Activated naive CD8-positive, alpha-beta T cell treated with anti-CD3 and anti-CD28 coated beads, Interleukin-2, amount 50 U/mL, for 24 hours (primary cell): ENCODE measurements around the gene STK35.

Experiments
- ATAC-seq: fragments of 150-1000 bp; cut with Tn5 transposase; one replicate; pipeline ENCODE4 v1.10.0; 2021
- DNase-seq: peaks from one replicate; pipeline ENCODE4 v3.0.0; 2021
- H3K27ac Mint-ChIP-seq: one replicate; pipeline ENCODE4 v1.8.0; 2021; ENCODE audit warnings: mild to moderate bottlenecking, mixed read lengths
- H3K27me3 Mint-ChIP-seq: one replicate; pipeline ENCODE4 v1.8.0; 2021; ENCODE audit warnings: mixed read lengths
- H3K36me3 Mint-ChIP-seq: one replicate; pipeline ENCODE4 v1.8.0; 2021; ENCODE audit warnings: low read depth, mixed read lengths
- H3K4me1 Mint-ChIP-seq: one replicate; pipeline ENCODE4 v1.8.0; 2021; ENCODE audit warnings: mixed read lengths
- H3K4me3 Mint-ChIP-seq: one replicate; pipeline ENCODE4 v1.8.0; 2021; ENCODE audit warnings: mild to moderate bottlenecking, moderate library complexity, mixed read lengths
- H3K9me3 Mint-ChIP-seq: one replicate; pipeline ENCODE4 v1.8.0; 2021; ENCODE audit warnings: mixed read lengths

Gene STK35

GRCh38 chr20:2116170-2116940 lies 14.7 kb downstream of the STK35 start:
- Mint-ChIP-seq H3K9me3 (no peaks in the 10 kb centered on the region), H3K4me1 (peaks cover 76% of the 10 kb centered on the region), H3K36me3 (peaks cover 65% of the 10 kb centered on the region), H3K4me3 (no peak overlapping the region), H3K27me3 (no peaks in the 10 kb centered on the region), H3K27ac (no peak overlapping the region)
- ATAC-seq = no peak
- DNase-seq = no peak

- H3K4me1 Mint-ChIP-seq = peaks cover 66% of the 10 kb centered on the region
- no peaks in the 10 kb centered on the region for H3K9me3 Mint-ChIP-seq
- ATAC-seq (peak; percentile 95), DNase-seq (no peak)
- H3K27ac Mint-ChIP-seq = peak overlapping the region; percentile 33
- no peaks in the 10 kb centered on the region for H3K27me3 Mint-ChIP-seq
- H3K36me3 Mint-ChIP-seq = peaks cover 68% of the 10 kb centered on the region
- H3K4me3 Mint-ChIP-seq = no peak overlapping the region
Observed at GRCh38 chr20:2118783-2119182, 17.2 kb downstream of the STK35 start.

GRCh38 chr20:2122936-2123335 lies 21.3 kb downstream of the STK35 start:
- Mint-ChIP-seq H3K9me3 (no peaks in the 10 kb centered on the region), H3K4me1 (peaks cover 67% of the 10 kb centered on the region), H3K27ac (no peak overlapping the region), H3K36me3 (peaks cover 36% of the 10 kb centered on the region), H3K4me3 (no peak overlapping the region), H3K27me3 (no peaks in the 10 kb centered on the region)
- ATAC-seq (no peak), DNase-seq (no peak)

GRCh38 chr20:2123720-2124119 lies 22.1 kb downstream of the STK35 start:
- Mint-ChIP-seq H3K9me3 (no peaks in the 10 kb centered on the region), H3K36me3 (peaks cover 32% of the 10 kb centered on the region), H3K4me3 (no peak overlapping the region), H3K27me3 (no peaks in the 10 kb centered on the region), H3K4me1 (peaks cover 66% of the 10 kb centered on the region), H3K27ac (no peak overlapping the region)
- DNase-seq (no peak), ATAC-seq (no peak)

GRCh38 chr20:2124564-2125213 lies 23.1 kb downstream of the STK35 start:
- ATAC-seq (no peak), DNase-seq (no peak)
- Mint-ChIP-seq H3K36me3 (peaks cover 30% of the 10 kb centered on the region), H3K4me3 (no peak overlapping the region), H3K27ac (no peak overlapping the region), H3K9me3 (no peaks in the 10 kb centered on the region), H3K4me1 (peaks cover 62% of the 10 kb centered on the region), H3K27me3 (no peaks in the 10 kb centered on the region)

- Mint-ChIP-seq H3K27ac (no peak overlapping the region), H3K4me3 (no peak overlapping the region), H3K27me3 (no peaks in the 10 kb centered on the region), H3K9me3 (no peaks in the 10 kb centered on the region), H3K36me3 (peaks cover 22% of the 10 kb centered on the region), H3K4me1 (peaks cover 61% of the 10 kb centered on the region)
- no peak for DNase-seq
- no peak for ATAC-seq
Observed at GRCh38 chr20:2125474-2126112, 24.0 kb downstream of the STK35 start.

GRCh38 chr20:2127238-2127637 lies 25.6 kb downstream of the STK35 start:
- Mint-ChIP-seq H3K4me3 (no peak overlapping the region), H3K36me3 (peaks cover 11% of the 10 kb centered on the region), H3K27ac (no peak overlapping the region), H3K4me1 (peaks cover 53% of the 10 kb centered on the region), H3K27me3 (no peaks in the 10 kb centered on the region), H3K9me3 (no peaks in the 10 kb centered on the region)
- DNase-seq = no peak
- ATAC-seq = no peak

- ATAC-seq = no peak
- H3K36me3 Mint-ChIP-seq = peaks cover 9% of the 10 kb centered on the region
- H3K4me1 Mint-ChIP-seq = peaks cover 58% of the 10 kb centered on the region
- H3K4me3 Mint-ChIP-seq = no peak overlapping the region
- no peak for DNase-seq
- H3K27me3 Mint-ChIP-seq = no peaks in the 10 kb centered on the region
- H3K9me3 Mint-ChIP-seq = no peaks in the 10 kb centered on the region
- H3K27ac Mint-ChIP-seq = no peak overlapping the region
Observed at GRCh38 chr20:2128542-2128941, 26.9 kb downstream of the STK35 start.

GRCh38 chr20:2130062-2130591 lies 28.5 kb downstream of the STK35 start:
- no peak for ATAC-seq
- no peak overlapping the region for H3K27ac Mint-ChIP-seq

GRCh38 chr20:2130683-2131082 lies 29.1 kb downstream of the STK35 start:
- no peak for ATAC-seq
- no peak overlapping the region for H3K27ac Mint-ChIP-seq

More at GRCh38 chr20:2130062-2130591, 28.5 kb downstream of the STK35 start:
- DNase-seq = no peak
- Mint-ChIP-seq H3K27me3 (no peaks in the 10 kb centered on the region), H3K36me3 (peaks cover 8% of the 10 kb centered on the region), H3K4me1 (peaks cover 46% of the 10 kb centered on the region), H3K9me3 (no peaks in the 10 kb centered on the region), H3K4me3 (no peak overlapping the region)

GRCh38 chr20:2131366-2131765 lies 29.7 kb downstream of the STK35 start:
- Mint-ChIP-seq H3K9me3 (no peaks in the 10 kb centered on the region), H3K27ac (no peak overlapping the region), H3K4me3 (no peak overlapping the region), H3K4me1 (peaks cover 39% of the 10 kb centered on the region), H3K36me3 (peaks cover 8% of the 10 kb centered on the region), H3K27me3 (no peaks in the 10 kb centered on the region)
- no peak for ATAC-seq
- DNase-seq = no peak

More at GRCh38 chr20:2130683-2131082, 29.1 kb downstream of the STK35 start:
- DNase-seq = no peak
- H3K4me1 Mint-ChIP-seq = peaks cover 42% of the 10 kb centered on the region
- H3K36me3 Mint-ChIP-seq = peaks cover 8% of the 10 kb centered on the region
- no peaks in the 10 kb centered on the region for H3K27me3 Mint-ChIP-seq
- no peak overlapping the region for H3K4me3 Mint-ChIP-seq
- no peaks in the 10 kb centered on the region for H3K9me3 Mint-ChIP-seq

GRCh38 chr20:2132461-2132901 lies 30.9 kb downstream of the STK35 start:
- Mint-ChIP-seq H3K9me3 (no peaks in the 10 kb centered on the region), H3K4me1 (peaks cover 37% of the 10 kb centered on the region), H3K27ac (no peak overlapping the region), H3K4me3 (no peak overlapping the region), H3K27me3 (no peaks in the 10 kb centered on the region), H3K36me3 (peaks cover 15% of the 10 kb centered on the region)
- ATAC-seq = peak; percentile 45
- no peak for DNase-seq

GRCh38 chr20:2133318-2134183 lies 31.9 kb downstream of the STK35 start:
- H3K27me3 Mint-ChIP-seq = no peaks in the 10 kb centered on the region
- H3K27ac Mint-ChIP-seq = no peak overlapping the region
- H3K9me3 Mint-ChIP-seq = no peaks in the 10 kb centered on the region
- no peak overlapping the region for H3K4me3 Mint-ChIP-seq
- ATAC-seq (no peak), DNase-seq (no peak)
- peaks cover 32% of the 10 kb centered on the region for H3K4me1 Mint-ChIP-seq
- peaks cover 14% of the 10 kb centered on the region for H3K36me3 Mint-ChIP-seq

GRCh38 chr20:2135013-2135412 lies 33.4 kb downstream of the STK35 start:
- DNase-seq = no peak
- Mint-ChIP-seq H3K27me3 (no peaks in the 10 kb centered on the region), H3K36me3 (peaks cover 8% of the 10 kb centered on the region), H3K9me3 (no peaks in the 10 kb centered on the region), H3K4me1 (peaks cover 22% of the 10 kb centered on the region), H3K4me3 (no peak overlapping the region), H3K27ac (no peak overlapping the region)
- no peak for ATAC-seq
